HG03175 (cell line): ENCODE results near the gene ERBB4.
"Not testable (repeated sequence)": the region's sequence is repeated elsewhere in the genome, so short reads cannot be mapped to it uniquely, and the experiment has no call there.

ENCODE experiments used
- ATAC-seq: cut with Tn5 transposase; IDR thresholded peaks from one replicate; pipeline ENCODE4 v1.9.1; 2021; ENCODE audit warnings: mild to moderate bottlenecking, moderate library complexity; ENCODE audit not compliant: unreplicated experiment

Gene ERBB4

GRCh38 chr2:212024040-212024439, 514.6 kb downstream of the ERBB4 start:
- ATAC-seq = no peak

- no peak for ATAC-seq
These were observed 515.6 kb downstream of the ERBB4 start for GRCh38 chr2:212022966-212023365.

GRCh38 chr2:212021947-212022346, 516.7 kb downstream of the ERBB4 start:
- ATAC-seq = no peak

DNA sequence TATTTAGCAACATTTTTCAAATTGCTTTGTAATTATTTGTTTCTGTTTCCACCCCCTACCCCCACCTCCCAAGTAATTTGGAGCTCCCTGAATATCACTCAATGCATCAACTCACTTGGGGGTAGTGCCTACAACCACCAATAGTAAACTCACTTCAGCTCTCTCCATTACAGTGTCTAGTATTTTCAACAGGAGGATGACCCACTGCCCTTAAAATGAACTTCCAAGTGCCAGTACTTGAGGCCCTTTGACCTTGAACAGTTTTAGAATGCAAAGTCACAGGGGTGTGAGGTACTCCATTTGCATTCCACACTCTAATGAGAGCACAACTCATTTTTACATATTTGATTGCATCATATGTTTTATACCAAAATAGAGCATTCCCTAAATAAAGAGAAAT, 523.0 kb downstream of the ERBB4 start:
- ATAC-seq = no peak

DNA sequence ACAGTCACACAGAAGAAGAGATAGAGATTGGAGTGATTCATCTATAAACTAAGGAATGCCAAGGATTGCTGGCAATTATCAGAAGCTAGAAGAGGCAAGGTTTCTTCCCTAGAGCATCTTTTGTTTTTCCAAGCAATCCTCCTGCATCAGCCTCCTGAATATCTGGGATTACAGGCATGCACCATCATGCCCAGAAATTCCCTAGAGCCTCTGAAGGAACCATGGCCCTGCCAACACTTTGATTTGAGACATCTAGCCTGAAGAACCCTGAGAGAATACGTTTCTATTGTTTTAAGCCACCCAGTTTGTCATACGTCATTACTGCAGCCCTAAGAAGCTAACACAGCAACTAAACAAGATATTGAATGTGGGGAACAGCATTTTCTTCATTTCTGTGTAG, 525.0 kb downstream of the ERBB4 start:
- no peak for ATAC-seq

GRCh38 chr2:212010305-212010704, 528.3 kb downstream of the ERBB4 start:
- not testable (repeated sequence) for ATAC-seq

- ATAC-seq = no peak
These were observed 530.6 kb downstream of the ERBB4 start for GRCh38 chr2:212007972-212008371.

DNA sequence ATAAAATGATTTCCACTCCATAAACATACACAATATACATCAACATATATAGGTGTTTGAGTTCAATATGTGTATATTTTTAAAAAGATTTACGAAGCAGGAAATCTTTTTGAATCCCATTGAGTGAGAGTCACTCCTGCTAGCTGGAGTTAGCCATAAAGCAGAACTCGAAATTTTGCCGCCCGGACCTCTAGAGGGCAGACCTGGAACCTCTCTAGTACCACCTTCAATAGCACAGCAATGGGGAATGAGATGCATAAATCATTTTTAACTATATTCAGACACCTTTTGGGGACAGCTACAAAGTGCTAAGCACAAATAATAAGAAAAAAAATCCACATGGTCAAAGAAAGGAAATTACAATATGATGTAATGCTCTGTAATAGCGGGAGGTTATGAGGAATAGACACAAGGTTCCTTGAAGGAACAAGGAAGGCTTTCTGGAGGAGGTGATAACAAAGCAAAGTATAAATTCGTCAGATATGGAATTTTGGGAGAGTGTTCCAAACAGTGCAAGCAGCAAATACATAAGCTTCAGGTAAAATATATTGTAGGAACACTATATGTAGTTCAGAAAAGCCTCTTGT, 533.4 kb downstream of the ERBB4 start:
- ATAC-seq = peak; percentile 60

- no peak for ATAC-seq
These were observed 537.3 kb downstream of the ERBB4 start for GRCh38 chr2:212001325-212001724.

DNA sequence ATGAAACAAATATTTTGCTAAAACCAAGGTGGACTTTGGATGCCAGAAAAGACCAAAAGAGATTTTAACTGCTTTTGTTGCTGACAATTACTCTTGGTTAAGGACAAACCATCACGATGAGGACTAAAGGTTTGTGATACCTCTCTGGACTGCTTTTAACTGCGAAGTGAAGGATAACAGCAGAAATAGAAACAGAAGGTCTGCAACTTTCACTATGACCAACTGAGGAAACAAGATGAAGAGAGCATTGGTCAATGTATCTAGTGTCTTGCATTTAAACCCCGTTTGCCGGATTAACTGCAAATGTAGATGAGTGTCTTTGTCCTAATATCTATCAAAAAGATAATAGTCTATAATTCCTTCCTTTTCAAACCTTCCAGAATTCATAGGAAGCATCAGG, 541.7 kb downstream of the ERBB4 start:
- no peak for ATAC-seq

DNA sequence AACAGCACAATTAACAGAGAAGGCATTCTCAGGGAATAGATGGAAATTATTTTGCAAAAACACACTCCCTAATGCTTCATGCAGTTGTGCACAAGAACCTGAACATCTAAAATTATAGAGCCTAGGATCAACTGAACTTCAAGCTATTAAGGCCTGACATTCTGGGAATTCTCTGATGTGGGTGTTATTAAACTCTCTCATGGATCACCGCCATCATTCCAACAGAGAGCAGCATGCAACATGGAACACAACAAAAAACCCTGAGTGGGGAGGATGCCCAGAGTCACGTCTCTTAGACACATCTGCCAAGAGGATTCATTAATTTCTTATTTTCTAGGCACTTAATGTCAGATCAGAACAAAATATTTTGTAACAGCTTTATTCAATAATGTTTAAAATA, 543.8 kb downstream of the ERBB4 start:
- no peak for ATAC-seq

DNA sequence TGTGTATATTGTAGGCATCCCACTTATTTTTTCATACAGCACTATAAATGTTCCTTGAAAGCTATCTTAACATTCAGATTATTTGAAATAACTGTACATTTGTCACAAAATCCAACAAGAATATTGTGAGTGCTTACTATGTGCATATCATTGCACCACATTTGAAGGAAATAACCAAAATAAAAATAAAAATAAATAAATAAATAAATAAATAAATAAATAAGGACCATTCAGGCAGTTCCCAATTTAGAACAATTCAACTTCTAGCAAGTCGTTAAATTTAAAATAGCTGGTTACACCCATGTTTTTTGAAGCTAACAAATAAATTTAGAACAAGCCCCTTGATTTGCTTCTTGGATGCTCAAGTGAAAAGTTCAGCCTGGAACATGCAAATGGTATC, 548.3 kb downstream of the ERBB4 start:
- ATAC-seq = no peak

- ATAC-seq = no peak
These were observed 552.3 kb downstream of the ERBB4 start for GRCh38 chr2:211986313-211986712.

DNA sequence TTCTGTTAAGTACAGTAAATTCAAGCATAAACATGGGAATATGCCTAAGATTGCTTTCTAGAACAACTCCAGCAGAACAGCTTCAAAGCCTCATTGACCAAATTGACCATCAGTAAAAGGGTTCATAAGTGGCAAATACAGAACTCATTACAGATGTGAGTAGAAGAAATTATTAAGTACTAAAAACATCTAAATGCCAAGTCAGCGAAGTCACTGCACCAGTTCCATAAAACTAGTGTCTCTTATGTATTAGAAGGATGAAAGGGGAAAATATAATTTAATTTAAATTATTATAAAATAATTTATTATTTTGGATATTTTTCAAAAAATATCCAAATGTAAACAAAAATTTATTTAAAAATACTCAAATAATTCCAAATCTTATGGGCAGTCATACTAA, 553.2 kb downstream of the ERBB4 start:
- no peak for ATAC-seq

GRCh38 chr2:211982162-211982561, 556.4 kb downstream of the ERBB4 start:
- no peak for ATAC-seq

- ATAC-seq = no peak
These were observed 557.2 kb downstream of the ERBB4 start for GRCh38 chr2:211981451-211981850.

DNA sequence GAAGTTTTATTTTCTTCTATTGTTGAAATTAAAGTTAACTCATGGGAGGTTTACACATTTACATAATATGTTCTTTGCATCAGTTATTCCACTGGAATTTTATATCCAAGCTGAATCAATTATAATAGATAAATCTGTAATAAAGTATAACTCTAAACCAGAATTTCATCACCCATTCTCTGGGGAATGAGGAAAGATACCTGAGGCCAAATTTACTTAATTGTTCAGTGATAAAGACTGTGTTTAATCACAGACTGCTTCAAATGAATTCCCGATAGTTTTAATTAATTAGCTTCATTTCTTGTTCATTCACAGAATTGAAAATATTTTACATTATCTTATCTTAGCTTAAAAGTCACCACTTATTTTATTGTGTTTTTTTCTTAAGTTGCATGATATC, 562.5 kb downstream of the ERBB4 start:
- no peak for ATAC-seq

DNA sequence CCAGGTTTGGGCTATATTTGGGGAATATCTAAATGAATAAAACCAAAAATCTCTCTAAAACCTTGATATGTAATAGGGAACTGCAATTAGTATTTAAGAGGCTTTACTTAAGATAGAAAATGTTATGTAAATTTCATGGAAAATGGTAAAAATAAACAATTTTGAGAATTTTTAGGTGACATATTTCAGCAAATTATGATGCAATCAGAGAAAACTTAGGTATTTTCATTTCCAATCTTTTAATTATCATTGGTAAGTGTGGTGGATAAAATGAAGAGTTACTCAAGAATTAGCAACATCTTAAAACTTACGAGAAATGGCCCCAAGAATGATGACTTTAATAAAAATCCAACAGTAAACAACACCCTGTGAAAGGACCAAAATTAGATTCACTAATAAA, 571.4 kb downstream of the ERBB4 start:
- no peak for ATAC-seq

DNA sequence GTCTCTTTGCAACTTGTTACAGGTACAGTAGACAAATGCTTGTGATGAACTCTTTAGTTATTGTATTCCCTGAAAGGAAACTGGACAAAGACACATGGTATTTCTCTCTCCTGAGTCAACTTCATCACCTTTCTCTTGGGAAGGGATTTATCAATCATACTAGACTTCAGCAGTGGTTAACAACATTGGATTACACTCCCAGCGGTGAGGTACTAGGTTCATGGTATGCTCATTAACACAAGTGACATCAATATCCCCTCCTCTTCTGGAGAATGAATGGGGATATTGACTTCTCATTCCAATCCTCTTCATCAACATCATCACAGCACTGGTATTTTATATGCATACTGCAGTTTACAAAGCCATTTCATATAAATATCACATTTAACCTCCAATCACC, 574.6 kb downstream of the ERBB4 start:
- ATAC-seq = no peak

GRCh38 chr2:211957799-211958198, 580.8 kb downstream of the ERBB4 start:
- peak; percentile 81 for ATAC-seq

- ATAC-seq = no peak
These were observed 583.0 kb downstream of the ERBB4 start for GRCh38 chr2:211955648-211956047.

DNA sequence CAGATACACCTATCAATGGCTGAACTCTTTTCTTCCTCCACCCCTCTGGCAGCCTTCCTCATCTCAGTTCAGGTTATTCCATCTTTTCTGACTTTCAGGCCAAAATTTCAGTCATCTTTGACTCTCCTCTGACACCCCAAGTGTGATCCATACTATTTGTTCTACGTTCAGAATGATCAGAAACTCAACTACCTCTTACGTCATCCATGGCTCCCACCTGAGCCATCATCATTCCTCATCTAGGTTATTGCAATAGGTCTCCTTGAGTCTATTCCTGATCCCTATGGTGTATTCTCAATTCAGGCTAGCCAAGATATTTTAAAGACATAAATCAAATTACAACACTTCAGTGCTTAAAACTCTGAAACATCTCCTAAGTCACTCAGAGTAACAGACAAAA, 589.7 kb downstream of the ERBB4 start:
- no peak for ATAC-seq

- ATAC-seq = no peak
These were observed 591.6 kb downstream of the ERBB4 start for GRCh38 chr2:211946960-211947359.

- peak; percentile 60 for ATAC-seq
These were observed 594.0 kb downstream of the ERBB4 start for GRCh38 chr2:211944572-211944971.
